ENCODE results near the gene IFIH1.

The IFIH1 gene

DNA sequence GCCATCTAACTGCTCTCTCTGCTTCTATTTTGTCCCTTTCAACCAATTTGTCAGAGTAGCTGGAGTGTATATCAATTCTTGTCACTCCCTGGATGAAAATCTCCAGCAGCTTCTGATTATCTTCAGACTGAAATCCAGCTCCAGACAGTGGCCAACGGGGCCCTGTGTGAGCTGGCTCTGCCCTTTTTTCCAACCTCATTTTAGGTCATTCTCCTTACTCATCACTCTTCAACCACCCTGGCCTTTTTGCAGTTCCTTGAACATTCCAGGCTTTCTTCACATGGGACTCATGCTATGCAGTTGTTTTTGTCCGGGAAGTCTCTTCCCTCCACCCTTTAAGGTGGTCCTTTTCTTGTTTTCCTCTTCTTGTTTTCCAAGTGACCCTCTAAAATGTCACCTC lies 59.8 kb downstream of the IFIH1 start:
- DNase-seq, result no peak

DNA sequence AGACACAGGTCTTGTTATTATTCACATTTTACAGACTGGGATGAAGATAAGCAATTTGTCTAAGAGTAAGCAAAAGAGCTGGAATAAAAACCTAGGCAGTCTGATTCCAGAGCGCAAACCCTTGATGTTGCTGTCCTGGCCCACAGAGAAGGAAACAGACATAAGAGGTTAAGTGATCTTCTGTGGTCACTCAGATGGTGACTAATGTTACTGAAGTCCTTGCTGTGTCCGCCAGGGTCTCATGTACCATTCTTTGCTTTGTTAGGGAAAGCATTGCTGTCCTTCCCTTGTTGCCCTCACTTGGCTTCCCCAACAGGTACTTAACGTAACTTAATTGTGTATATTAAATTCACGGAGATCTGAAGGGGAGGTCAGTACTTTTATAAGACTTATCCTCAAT lies 60.3 kb downstream of the IFIH1 start:
- DNase-seq, result no peak

DNA sequence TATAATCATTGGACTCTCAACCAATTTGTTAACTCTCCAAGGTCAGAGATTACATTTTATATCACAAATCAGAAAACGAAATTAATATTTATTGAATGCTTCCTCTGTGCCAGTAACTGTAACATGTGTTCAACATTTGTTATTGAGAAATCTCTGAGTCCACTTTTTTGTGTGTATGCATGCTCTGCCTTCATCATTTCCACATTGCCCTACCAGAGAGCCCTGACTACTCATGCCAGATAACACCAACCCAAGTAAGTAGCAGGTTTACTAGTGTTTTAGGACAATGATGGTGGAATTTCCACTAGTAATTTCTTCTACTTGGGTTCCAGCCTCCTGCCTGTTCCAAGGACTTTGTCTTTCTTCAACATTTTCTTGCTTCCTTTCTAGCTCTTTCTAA lies 61.1 kb downstream of the IFIH1 start:
- DNase-seq, result no peak

DNA sequence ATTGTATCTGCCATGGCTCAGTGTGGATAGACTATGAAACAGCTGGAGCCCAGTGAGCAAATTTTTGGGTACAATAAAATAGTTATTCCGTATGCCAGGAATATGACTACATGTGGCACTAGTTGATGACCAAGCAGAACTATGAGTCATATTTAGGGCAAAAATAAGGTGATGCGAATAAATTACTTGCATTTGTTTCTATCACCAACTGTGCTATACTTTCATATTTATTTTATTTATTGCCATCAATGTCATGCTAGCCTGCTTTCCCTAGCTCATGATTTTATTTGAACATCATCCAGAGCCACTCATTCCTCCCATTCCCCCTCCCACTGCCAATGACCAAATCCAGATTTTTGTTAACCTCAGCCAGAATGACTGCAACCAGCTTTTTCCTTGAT lies 61.9 kb downstream of the IFIH1 start:
- no peak for DNase-seq

- no peak for DNase-seq
Observed at GRCh38 chr2:162254236-162254871, 64.1 kb downstream of the IFIH1 start.

DNA sequence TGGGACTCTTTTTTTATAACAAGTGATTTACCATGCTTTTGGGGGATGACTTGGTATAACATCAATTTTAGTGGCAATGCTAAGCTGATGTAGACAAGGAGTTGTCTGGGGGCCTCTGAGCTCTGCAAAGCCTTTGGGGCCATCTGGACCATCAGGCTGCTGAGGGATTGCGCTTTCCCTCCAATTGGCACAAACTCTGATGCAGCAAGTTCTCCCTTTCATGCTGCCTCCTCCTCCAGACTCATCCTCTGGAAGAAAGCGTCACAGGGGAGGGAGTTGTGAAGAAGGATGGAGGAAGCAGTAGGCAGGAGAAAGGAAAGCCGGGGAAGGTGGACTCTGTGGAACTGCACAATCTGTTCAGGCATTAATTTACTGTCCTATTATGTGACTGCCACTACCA lies 65.0 kb downstream of the IFIH1 start:
- DNase-seq, result no peak

GRCh38 chr2:162252153-162252552 lies 66.3 kb downstream of the IFIH1 start:
- DNase-seq, result no peak

DNA sequence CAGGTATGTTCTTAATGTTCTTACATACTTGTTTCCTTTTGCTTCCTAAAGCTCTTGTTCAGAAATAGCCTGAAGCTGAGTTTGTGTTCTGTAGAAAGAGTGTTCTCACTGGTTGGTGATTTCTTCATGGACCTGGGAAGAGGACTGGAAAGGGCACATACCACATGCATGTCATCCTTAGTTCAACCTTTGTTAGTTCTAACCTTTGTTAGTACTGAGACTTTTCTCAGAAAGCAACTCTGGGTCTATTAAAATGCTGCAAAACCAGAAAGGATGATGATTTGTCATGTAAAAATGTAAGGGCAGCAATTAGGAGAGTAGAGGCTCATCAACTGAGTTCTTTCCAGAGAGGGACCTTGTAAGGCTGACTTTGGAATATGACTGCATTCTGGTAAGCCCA lies 72.7 kb downstream of the IFIH1 start:
- DNase-seq, result no peak

DNA sequence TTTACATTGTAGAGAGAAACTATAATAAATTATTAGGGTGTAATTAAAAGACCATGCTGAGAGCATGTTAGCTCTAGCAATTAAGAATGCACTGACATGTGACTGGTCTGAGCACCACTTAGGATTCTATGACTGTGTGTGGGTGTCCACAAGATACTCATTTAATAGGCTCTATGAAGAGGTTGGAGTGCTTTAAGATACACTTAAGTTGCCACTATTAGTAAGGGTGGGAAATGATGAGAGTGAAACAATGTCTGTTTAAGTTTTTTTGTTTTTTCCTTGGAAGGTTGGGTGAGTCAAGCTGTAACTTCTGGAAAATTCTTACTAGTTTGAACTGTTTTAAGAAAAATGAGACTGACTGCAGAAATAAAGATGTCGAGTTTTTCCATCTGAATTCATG lies 73.4 kb downstream of the IFIH1 start:
- DNase-seq, result no peak

DNA sequence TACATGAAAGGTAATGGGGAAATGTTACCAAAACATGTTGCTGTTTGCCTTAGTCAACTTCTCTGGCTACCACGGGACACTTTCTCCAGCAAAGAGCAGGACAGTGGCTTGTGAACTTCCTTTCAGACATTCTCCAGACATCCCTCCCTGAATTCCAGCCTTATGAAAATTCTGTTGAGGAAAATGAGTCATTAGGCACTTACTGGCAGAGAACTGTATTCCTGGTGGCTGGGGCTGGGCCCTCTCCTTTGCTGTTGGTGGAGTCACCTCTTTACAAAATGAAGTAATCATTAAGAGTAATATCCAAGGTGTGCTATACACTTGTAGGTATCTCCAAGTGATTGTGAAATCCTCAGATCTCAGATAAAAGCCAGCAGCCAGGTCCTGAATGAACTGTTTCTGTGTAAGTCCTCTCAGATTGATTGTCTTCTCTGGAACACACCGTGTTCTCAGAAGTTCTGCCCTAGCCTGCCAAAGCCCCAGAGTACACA lies 73.9 kb downstream of the IFIH1 start:
- peak in 1 of 56 donors; percentile 13 for DNase-seq

DNA sequence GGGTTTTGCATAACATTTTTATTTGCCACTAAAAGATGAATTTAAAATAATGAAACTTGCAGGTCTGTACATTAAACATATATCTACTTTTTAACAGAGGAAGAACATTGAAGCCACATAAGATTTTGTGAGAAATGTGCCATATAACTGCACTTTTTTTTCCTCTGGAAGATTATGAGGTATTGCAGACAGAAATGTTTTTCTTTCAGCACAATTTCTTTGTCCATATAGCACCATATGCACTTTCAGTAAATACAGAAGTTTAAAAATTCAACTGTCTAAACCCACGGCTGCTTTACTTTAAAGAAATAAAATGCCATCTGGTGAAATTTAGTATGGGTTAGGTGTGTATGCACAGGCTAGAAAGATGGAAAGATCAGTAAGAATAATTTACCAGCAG lies 74.8 kb downstream of the IFIH1 start:
- no peak for DNase-seq

GRCh38 chr2:162243294-162243693 lies 75.2 kb downstream of the IFIH1 start, which contains the start of gene FAP:
FAP (minus strand) TSS chr2:162243445; CDS start chr2:162243327, 118 bp downstream.
- DNase-seq, result peak in 1 of 56 donors; percentile 0

DNA sequence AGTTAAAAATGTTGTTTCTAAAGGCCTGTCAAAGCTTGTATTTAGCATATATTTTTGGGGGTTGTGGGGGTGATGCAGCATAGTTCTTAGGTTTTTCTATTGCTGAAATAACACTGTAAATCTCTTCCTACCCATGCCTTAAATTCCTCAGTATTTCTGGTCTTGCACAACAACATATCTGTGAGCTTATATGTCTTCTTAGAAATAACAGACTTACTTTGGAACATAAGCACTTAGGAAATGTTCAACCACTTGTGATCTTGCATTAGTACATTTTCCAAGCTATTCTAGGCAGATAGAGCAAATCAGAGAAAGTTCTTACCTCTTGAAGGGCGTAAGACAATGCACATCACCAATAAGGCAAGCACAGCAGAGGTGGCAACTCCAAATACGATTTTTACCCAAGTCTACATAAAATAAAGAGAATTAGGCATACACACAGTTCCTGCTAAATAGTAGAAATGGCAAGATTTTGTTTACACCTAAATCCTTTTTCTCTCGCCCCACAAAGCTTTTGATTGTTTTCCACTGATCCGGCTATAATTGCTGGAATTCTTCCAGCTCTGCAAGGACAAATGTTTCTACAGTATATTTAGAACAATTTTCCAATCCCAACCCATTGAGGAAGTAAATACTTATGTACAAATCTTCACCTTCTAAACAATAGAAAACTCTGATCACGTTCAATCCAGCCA lies 75.8 kb downstream of the IFIH1 start:
- no peak for DNase-seq

DNA sequence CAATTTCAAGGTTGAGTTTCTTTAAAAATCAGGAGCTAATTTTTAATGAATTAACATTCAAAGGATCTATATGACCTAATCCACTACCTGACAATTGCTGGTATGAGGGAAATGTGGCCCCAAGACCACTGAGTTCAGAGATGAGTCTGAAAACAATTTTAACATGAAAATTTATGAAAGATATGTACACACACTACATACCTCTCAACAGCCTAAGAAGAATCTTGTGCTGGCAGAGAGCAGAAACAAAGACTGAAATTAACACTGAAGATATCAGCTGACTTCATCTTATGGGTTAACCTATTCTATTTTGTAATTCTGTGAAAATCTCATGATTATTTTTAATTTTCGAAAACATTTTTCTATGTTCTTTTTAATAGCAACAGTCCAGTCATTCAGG lies 76.9 kb downstream of the IFIH1 start:
- no peak for DNase-seq

- no peak for DNase-seq
Observed at GRCh38 chr2:162234620-162235462, 83.6 kb downstream of the IFIH1 start.

DNA sequence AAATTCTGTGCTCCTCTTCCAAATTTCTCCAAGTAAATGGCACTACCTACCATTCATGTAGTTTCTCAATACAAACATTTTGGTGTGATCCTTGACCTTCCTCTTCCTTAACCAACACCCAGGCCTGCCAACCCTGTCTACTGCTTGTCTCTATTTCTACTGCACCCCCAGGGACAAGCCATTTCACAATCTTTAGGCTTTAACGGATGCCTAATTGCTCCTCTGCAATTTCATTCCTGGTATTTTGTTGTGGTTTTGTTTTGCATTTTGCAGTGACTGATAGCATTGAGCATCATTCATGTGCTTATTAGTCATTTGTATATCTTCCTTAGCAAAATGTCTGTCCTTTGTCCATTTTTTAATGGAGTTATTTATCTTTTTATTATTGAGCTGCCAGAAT lies 85.3 kb downstream of the IFIH1 start:
- no peak for DNase-seq

GRCh38 chr2:162232671-162233070 lies 85.8 kb downstream of the IFIH1 start:
- no peak for DNase-seq

DNA sequence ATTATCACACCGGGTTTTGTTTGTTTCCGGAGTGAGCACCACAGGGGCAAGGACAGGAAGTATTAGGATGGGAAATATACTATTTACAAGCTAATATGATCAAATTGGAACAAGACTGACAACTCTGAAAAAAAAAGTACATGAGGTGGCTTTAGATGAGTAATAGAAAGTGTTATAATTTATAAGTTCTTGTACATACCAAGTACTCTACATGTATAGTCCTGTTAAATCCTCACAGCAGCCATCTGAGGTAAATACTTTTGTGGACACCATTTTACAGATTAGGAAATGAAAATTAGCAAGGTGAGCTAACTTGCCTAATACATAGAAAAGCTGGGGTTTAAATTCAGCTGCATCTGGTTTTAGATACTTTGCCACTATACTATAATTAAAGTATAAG lies 86.5 kb downstream of the IFIH1 start:
- DNase-seq, result no peak

DNA sequence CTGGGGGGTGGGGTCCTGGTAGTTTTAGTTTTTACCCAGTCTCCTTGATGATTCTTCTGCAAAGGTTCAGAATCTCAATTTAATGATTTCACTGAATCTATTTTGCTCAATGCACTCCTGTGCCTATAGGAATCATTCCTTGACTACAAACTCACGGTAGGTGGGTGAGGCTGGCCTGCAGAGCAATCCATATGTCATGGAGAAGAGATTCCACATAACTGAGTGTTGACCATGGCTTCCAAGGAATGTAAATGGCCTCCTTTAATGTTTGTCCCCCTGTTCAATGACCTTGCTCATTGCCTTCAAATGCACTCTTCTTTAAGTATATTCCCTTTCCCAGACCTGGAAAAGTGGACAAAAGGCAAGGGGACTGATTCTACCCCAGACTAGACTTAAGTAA lies 87.7 kb downstream of the IFIH1 start:
- DNase-seq, result no peak

- DNase-seq, result no peak
Observed at GRCh38 chr2:162226836-162227235, 91.6 kb downstream of the IFIH1 start.

DNA sequence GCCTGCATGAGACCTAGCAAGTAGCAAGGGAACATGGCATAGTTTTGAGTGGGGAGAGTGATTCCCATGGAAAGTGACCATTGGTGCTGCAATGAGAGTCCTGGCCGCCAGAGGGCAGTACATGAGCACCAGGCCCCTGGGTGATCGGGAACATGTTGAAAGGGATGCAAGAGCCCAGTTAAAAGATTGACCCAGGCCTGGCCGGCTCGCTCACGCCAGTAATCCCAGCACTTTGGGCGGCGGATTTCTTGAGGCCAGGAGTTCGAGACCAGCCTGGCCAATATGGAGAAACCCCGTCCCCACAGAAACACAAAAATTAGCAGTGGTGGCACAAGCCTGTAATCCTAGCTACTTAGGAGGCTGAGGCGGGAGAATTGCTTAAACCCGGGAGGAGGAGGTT lies 97.4 kb downstream of the IFIH1 start:
- DNase-seq, result peak in 42 of 56 donors; percentile 3 to 71 (median 31)

GRCh38 chr2:162220368-162220767 lies 98.1 kb downstream of the IFIH1 start:
- no peak for DNase-seq

All from amygdala (tissue), 56 donors.